ENCODE data around the gene CHST5. TPM values are rescaled to one million over a fixed set of nuclear protein-coding genes. Genes with fewer than 3 reads are reported as not detected.
A peak's percentile ranks its signal among the peaks of the same experiment; 100 is the strongest.

The CHST5 gene
- total and polyA plus RNA-seq, 2 donors (not counting 3 experiments of a cell fraction or from before 2014, with no cell fraction given), result 0.23 to 0.29 TPM

DNA sequence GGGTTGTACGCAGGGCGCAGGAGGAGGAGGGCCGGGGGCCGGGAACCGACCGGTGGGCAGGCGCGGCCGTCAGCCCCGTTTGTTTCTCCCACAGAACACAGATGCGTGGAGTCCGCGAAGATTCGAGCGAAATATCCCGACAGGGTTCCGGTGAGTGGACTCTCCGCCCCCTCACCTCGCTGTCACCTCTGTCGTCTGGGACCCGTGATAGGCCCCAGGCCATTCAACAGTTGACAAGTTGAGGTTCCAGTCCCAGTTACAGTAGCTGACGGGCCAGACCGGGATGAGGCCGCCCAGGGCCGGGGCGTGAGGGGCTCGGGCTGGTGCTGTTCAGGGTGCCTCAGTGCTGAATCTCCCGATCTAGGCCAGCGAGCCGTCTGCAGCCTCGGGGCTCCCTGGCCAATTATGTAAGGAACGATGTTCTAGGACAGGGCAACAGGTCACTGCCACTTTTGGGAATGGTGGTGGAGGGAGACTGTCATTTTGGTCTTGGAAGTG, 30.9 kb upstream of the CHST5 start:
- dilution Hi-C loops (cut with MboI; ENCODE audit: extremely low pct_ligation_motif_present, low sequenced_read_pairs), result no loop called here
- H3K9ac ChIP-seq (replicated peaks; ENCODE audit: extremely low read depth, insufficient read depth, low read length), result peak overlapping the region; percentile 58
- H3K4me2 ChIP-seq (ENCODE audit: insufficient read depth, low read length), result peak overlapping the region; percentile 79
- peaks cover 9% of the 10 kb centered on the region for H3K4me1 ChIP-seq (ENCODE audit: control insufficient read depth, extremely low read depth, insufficient read depth, low read length)
- H3K9me1 ChIP-seq (replicated peaks; ENCODE audit: control insufficient read depth, extremely low read depth, insufficient read depth, low read length), result no peaks in the 10 kb centered on the region
- intact Hi-C loops (cut with micrococcal nuclease), result loop anchor here (1.0 to 5.0 kb wide), 5 partner anchors 11 to 195 kb away; partner anchors contain the start of genes ADAT1, KARS1, TERF2IP and TMEM231
- peaks cover 13% of the 10 kb centered on the region for H3K79me2 ChIP-seq (ENCODE audit: control insufficient read depth, insufficient read depth, low read length)
- peak overlapping the region; percentile 48 to 83 (median 79) for H3K4me3 ChIP-seq (replicated peaks in 1 of 3; ENCODE audit: insufficient read depth in 1 of 3, low read depth in 1 of 3, low read length in 3 of 3)
- CTCF ChIA-PET, result interaction anchor here (0.8 to 1.5 kb wide), 5 partner anchors 10 to 368 kb away, joined by 3 to 4 read pairs (median 4); no protein-coding TSS in a partner anchor
- H2AFZ ChIP-seq (ENCODE audit: low read depth, low read length), result peak overlapping the region; percentile 62
- no peak overlapping the region for H3K27ac ChIP-seq (ENCODE audit: insufficient read depth, low read depth, low read length)
- peaks cover 17 to 19% of the 10 kb centered on the region in 2 experiments for H3K36me3 ChIP-seq (ENCODE audit: control insufficient read depth in 2 of 2, extremely low read depth in 1 of 2, insufficient read depth in 2 of 2, low read length in 2 of 2)
- DNase-seq (ENCODE audit: low read depth, low spot score) (peak; percentile 13), FAIRE-seq (peak; percentile 21)
- no peaks in the 10 kb centered on the region for H4K20me1 ChIP-seq (replicated peaks; ENCODE audit: control insufficient read depth, extremely low read depth, insufficient read depth, low read length)
- BruUV-seq (replicated peaks), result no TSS peak
- peaks cover 7 to 21% of the 10 kb centered on the region in 2 experiments for H3K27me3 ChIP-seq (ENCODE audit: control insufficient read depth in 2 of 2, insufficient read depth in 2 of 2, low read length in 2 of 2)
- TF ChIP-seq, protein P1, sequence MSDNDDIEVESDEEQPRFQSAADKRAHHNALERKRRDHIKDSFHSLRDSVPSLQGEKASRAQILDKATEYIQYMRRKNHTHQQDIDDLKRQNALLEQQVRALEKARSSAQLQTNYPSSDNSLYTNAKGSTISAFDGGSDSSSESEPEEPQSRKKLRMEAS (IDR thresholded peaks at IDR 0.05; ENCODE audit: insufficient read depth, insufficient read length), result no peak
- no peaks in the 10 kb centered on the region for H3K9me3 ChIP-seq (replicated peaks; ENCODE audit: control insufficient read depth, insufficient read depth, low read length)
- POLR2A ChIA-PET, result no interaction called here

DNA sequence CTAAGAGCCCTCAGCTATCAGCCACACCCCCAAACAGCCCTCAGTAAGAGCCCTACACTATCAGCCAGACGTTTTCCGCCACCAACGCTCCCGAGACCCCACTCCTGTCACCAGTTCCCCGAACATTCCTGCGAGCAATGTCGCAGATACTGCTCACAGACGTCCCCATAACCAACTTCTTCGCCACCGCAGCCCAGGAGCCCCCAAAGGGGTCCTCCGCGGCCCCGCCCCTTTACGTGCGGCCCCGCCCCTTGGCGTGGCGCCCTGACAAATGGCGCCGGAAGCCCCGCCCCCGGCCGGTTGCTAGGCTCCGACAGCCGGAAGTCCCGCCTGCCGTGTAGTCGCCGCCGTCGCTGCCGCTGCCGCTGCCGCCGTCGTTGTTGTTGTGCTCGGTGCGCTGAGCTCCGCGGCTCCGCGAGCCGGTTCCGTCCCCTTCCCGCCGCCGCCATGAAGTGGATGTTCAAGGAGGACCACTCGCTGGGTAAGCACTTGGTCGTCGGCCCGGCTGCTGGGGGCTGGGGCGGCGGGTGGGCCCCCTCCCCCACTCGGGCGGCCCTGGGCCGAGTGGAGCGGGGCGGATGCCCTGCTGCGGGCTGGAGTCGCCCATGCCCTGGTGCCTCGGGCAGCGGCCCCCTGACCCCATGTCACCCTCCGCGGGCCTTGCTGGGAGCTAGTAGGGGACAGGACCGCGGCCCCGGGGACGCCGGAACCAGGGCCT, 30.3 kb upstream of the CHST5 start, which contains the start of gene GABARAPL2:
Gene GABARAPL2 (plus strand): TSS at position 340 of the 718 bp plus-strand sequence. CDS start 108 bp downstream, at position 448.
- Histone ChIP-seq H3K9ac (replicated peaks; ENCODE audit: extremely low read depth, insufficient read depth, low read length) (peak within 1 kb of the TSS; percentile 58), H2AFZ (ENCODE audit: low read depth, low read length) (peak within 1 kb of the TSS; percentile 91), H3K4me2 (ENCODE audit: insufficient read depth, low read length) (peak within 1 kb of the TSS; percentile 79), H3K27ac (ENCODE audit: insufficient read depth, low read depth, low read length) (no peak within 1 kb of the TSS), H4K20me1 (replicated peaks; ENCODE audit: control insufficient read depth, extremely low read depth, insufficient read depth, low read length) (no peaks in the 10 kb centered on the region), H3K4me1 (ENCODE audit: control insufficient read depth, extremely low read depth, insufficient read depth, low read length) (peaks cover 9% of the 10 kb centered on the region), H3K36me3 (ENCODE audit: control insufficient read depth in 2 of 2, extremely low read depth in 1 of 2, insufficient read depth in 2 of 2, low read length in 2 of 2) (peaks cover 16 to 18% of the 10 kb centered on the region in 2 experiments), H3K79me2 (ENCODE audit: control insufficient read depth, insufficient read depth, low read length) (peaks cover 13% of the 10 kb centered on the region), H3K4me3 (replicated peaks in 1 of 3; ENCODE audit: insufficient read depth in 1 of 3, low read depth in 1 of 3, low read length in 3 of 3) (peak within 1 kb of the TSS; percentile 48 to 83 (median 79)), H3K27me3 (ENCODE audit: control insufficient read depth in 2 of 2, insufficient read depth in 2 of 2, low read length in 2 of 2) (peaks cover 7 to 24% of the 10 kb centered on the region in 2 experiments), H3K9me3 (replicated peaks; ENCODE audit: control insufficient read depth, insufficient read depth, low read length) (no peaks in the 10 kb centered on the region), H3K9me1 (replicated peaks; ENCODE audit: control insufficient read depth, extremely low read depth, insufficient read depth, low read length) (no peaks in the 10 kb centered on the region)
- ChIA-PET CTCF (interaction anchor here (0.9 to 4.1 kb wide), 5 partner anchors 10 to 367 kb away, joined by 3 to 17 read pairs (median 4); no protein-coding TSS in a partner anchor), POLR2A (interaction anchor here (0.5 kb wide), 1 partner anchor 13 kb away, joined by 4 read pairs; no protein-coding TSS in a partner anchor)
- dilution Hi-C loops (cut with MboI; ENCODE audit: extremely low pct_ligation_motif_present, low sequenced_read_pairs), result no loop called here
- TF ChIP-seq EZH2 (IDR thresholded peaks at IDR 0.05; ENCODE audit: borderline replicate concordance, low read depth, low read length, severe bottlenecking), result no peak
- peak; percentile 76 for TF ChIP-seq POLR2AphosphoS5 (IDR thresholded peaks at IDR 0.05; ENCODE audit: insufficient read depth, low read depth, low read length)
- no peak for TF ChIP-seq MYC (IDR thresholded peaks at IDR 0.05; ENCODE audit: low read depth, low read length)
- TF ChIP-seq FOS (IDR thresholded peaks at IDR 0.05; ENCODE audit: borderline replicate concordance, insufficient read depth, low read length), result no peak
- no peak for TF ChIP-seq JUN (IDR thresholded peaks at IDR 0.05; ENCODE audit: borderline replicate concordance, insufficient read depth, insufficient read length, low read depth)
- TF ChIP-seq GATA2 (IDR thresholded peaks at IDR 0.05; ENCODE audit: insufficient read depth, insufficient read length, low read depth, low read length), result no peak
- TF ChIP-seq, protein P1 (IDR thresholded peaks at IDR 0.05; ENCODE audit: insufficient read depth, insufficient read length), result no peak
- TF ChIP-seq POLR2A (IDR thresholded peaks at IDR 0.05; ENCODE audit: low read depth, low read length), result peak; percentile 66
- TF ChIP-seq, protein P2, sequence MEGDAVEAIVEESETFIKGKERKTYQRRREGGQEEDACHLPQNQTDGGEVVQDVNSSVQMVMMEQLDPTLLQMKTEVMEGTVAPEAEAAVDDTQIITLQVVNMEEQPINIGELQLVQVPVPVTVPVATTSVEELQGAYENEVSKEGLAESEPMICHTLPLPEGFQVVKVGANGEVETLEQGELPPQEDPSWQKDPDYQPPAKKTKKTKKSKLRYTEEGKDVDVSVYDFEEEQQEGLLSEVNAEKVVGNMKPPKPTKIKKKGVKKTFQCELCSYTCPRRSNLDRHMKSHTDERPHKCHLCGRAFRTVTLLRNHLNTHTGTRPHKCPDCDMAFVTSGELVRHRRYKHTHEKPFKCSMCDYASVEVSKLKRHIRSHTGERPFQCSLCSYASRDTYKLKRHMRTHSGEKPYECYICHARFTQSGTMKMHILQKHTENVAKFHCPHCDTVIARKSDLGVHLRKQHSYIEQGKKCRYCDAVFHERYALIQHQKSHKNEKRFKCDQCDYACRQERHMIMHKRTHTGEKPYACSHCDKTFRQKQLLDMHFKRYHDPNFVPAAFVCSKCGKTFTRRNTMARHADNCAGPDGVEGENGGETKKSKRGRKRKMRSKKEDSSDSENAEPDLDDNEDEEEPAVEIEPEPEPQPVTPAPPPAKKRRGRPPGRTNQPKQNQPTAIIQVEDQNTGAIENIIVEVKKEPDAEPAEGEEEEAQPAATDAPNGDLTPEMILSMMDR (IDR thresholded peaks at IDR 0.05; ENCODE audit: extremely low read depth in 1 of 2, insufficient read depth in 1 of 2, low read depth in 1 of 2, low read length in 2 of 2), result no peak
- no TSS peak for BruUV-seq (replicated peaks)
- intact Hi-C loops (cut with micrococcal nuclease), result loop anchor here (1.0 to 5.0 kb wide), 5 partner anchors 10 to 196 kb away; partner anchors contain the start of genes ADAT1, KARS1, TERF2IP and TMEM231
- DNase-seq (ENCODE audit: low read depth, low spot score) (peak; percentile 84), FAIRE-seq (peak; percentile 85)
